HepG2 (cell line): ENCODE data around the gene FBXL7. TPM values are rescaled to one million over a fixed set of nuclear protein-coding genes. Genes with fewer than 3 reads are reported as not detected.
A peak's percentile ranks its signal among the peaks of the same experiment; 100 is the strongest.

Source experiments
- ATAC-seq: fragments of 200-7000 bp; cut with Tn5 transposase; 3 replicates; pipeline ENCODE4 v1.9.1; 2020; ENCODE audit warnings: mild to moderate bottlenecking, moderate library complexity
- BruUV-seq: library from RNA; stranded (reverse); fragments of 400-500 nt; replicated peaks from 2 replicates; lab custom pipeline; 2021; lab: Mats Ljungman, UMichigan
- CTCF ChIA-PET: fragments of 300-600 bp; formaldehyde crosslinking; extraction: SDS; loops from one replicate; lab custom pipeline; 2021; ENCODE audit warnings: low total read pairs, inconsistent platforms, low intra/inter-chr PET ratio; lab: Yijun Ruan, JAX
- POLR2A ChIA-PET: fragments of 350-600 bp; sonication (Branson Sonifier 250); formaldehyde crosslinking; loops from one replicate; lab custom pipeline; 2020; ENCODE audit warnings: antibody characterized with exemption, inconsistent platforms; lab: Yijun Ruan, JAX
- DNase-seq: peaks from one replicate; pipeline ENCODE4 v3.0.0-alpha.2; 2015; ENCODE audit warnings: low spot score
- FAIRE-seq: peaks from 3 replicates; lab custom pipeline; 2011; peaks lifted over from hg19 to GRCh38; lab: Jason Lieb, UNC
- H2AFZ ChIP-seq: one replicate; pipeline ENCODE4 v1.6.1; 2011; ENCODE audit warnings: low read length, inconsistent platforms
- H3K27ac ChIP-seq: fragments of 300-600 bp; 3 replicates; pipeline ENCODE4 v1.8.0; 2011; ENCODE audit warnings: mixed run types, mild to moderate bottlenecking, mixed read lengths, low read length, inconsistent platforms; ENCODE audit not compliant: insufficient read depth; ENCODE audit errors: extremely low read length
- H3K27me3 ChIP-seq, 2 experiments: fragments of 200-600 bp in 1 of 2; 2 replicates in 1 of 2; 3 replicates in 1 of 2; pipeline versions ENCODE4 v1.6.0 to v1.8.0; 2011; ENCODE audit warnings: low read length in 2 of 2, mild to moderate bottlenecking in 2 of 2, moderate library complexity in 2 of 2, inconsistent platforms in 1 of 2; ENCODE audit not compliant: insufficient read depth in 2 of 2, control insufficient read depth in 1 of 2
- H3K36me3 ChIP-seq, 2 experiments: fragments of 200-600 bp in 1 of 2; replicated peaks in 1 of 2; 2 replicates in 1 of 2; 3 replicates in 1 of 2; pipeline versions ENCODE4 v1.5.1 to v1.8.0; 2011; ENCODE audit warnings: low read length in 2 of 2, inconsistent platforms in 1 of 2; ENCODE audit not compliant: insufficient read depth in 2 of 2, control insufficient read depth in 1 of 2
- H3K4me1 ChIP-seq: 2 replicates; pipeline ENCODE4 v1.5.1; 2012; ENCODE audit warnings: low read length, inconsistent platforms; ENCODE audit not compliant: insufficient read depth
- H3K4me2 ChIP-seq: 2 replicates; pipeline ENCODE4 v1.6.0; 2011; ENCODE audit warnings: low read depth, low read length, inconsistent platforms
- H3K4me3 ChIP-seq, 3 experiments: fragments of 200-600 bp in 1 of 3; sonication (generic), shearing (Covaris generic) in 1 of 3; replicated peaks in 1 of 3; 2 replicates each; pipeline ENCODE4 v1.5.1; 2011 to 2016; ENCODE audit warnings: low read length in 3 of 3, inconsistent platforms in 2 of 3, low read depth in 2 of 3, mild to moderate bottlenecking in 2 of 3, control low read depth in 1 of 3, mixed read lengths in 1 of 3; ENCODE audit not compliant: insufficient read depth in 1 of 3
- H3K79me2 ChIP-seq: one replicate; pipeline ENCODE4 v1.6.1; 2011; ENCODE audit warnings: low read length, inconsistent platforms; ENCODE audit not compliant: insufficient read depth
- H3K9ac ChIP-seq: 2 replicates; pipeline ENCODE4 v1.6.0; 2011; ENCODE audit warnings: mild to moderate bottlenecking, low read depth, low read length, inconsistent platforms; ENCODE audit not compliant: insufficient read depth
- H3K9me3 ChIP-seq: 2 replicates; pipeline ENCODE4 v1.5.1; 2012; ENCODE audit warnings: mild to moderate bottlenecking, low read length
- H4K20me1 ChIP-seq: 2 replicates; pipeline ENCODE4 v1.6.0; 2011; ENCODE audit warnings: inconsistent platforms, mild to moderate bottlenecking, low read length, moderate library complexity; ENCODE audit not compliant: insufficient read depth
- MAFF ChIP-seq: IDR thresholded peaks from 2 replicates; pipeline ENCODE4 v1.6.1; 2011; ENCODE audit warnings: low read depth, low read length, improper control_type of control experiment
- MAFK ChIP-seq, 2 experiments: IDR thresholded peaks in 1 of 2; conservative IDR thresholded peaks in 1 of 2; 2 replicates each; pipeline ENCODE4 v1.6.1; 2011; ENCODE audit warnings: improper control_type of control experiment in 2 of 2, low read length in 2 of 2
- MED13 ChIP-seq: sonication (generic); formaldehyde crosslinking; IDR thresholded peaks from 2 replicates; pipeline ENCODE4 v1.5.0; 2020; ENCODE audit warnings: missing genetic modification reagents
- NCOA1 ChIP-seq: sonication (generic); formaldehyde crosslinking; IDR thresholded peaks from 2 replicates; pipeline ENCODE4 v1.9.0; 2021; ENCODE audit warnings: missing genetic modification reagents
- TAF15 ChIP-seq: fragments of 200-400 bp; formaldehyde crosslinking; IDR thresholded peaks from one replicate; pipeline ENCODE4 v1.6.1; 2018; ENCODE audit warnings: mild to moderate bottlenecking, low read depth, low read length; ENCODE audit not compliant: poor library complexity, severe bottlenecking
- TBL1XR1 ChIP-seq: fragments of 150-350 bp; IDR thresholded peaks from 2 replicates; pipeline ENCODE4 v1.6.1; 2014; ENCODE audit warnings: borderline replicate concordance, low read length; ENCODE audit not compliant: partially characterized antibody
- TFDP2 ChIP-seq: sonication (generic); formaldehyde crosslinking; IDR thresholded peaks from 2 replicates; pipeline ENCODE4 v1.4.0; 2020; ENCODE audit warnings: missing genetic modification reagents
- THRA ChIP-seq: sonication (generic); formaldehyde crosslinking; IDR thresholded peaks from 2 replicates; pipeline ENCODE4 v1.4.0; 2020; ENCODE audit warnings: missing genetic modification reagents, borderline replicate concordance
- ZNF781 ChIP-seq: sonication (generic); formaldehyde crosslinking; IDR thresholded peaks from 2 replicates; pipeline ENCODE4 v1.5.1; 2020; ENCODE audit warnings: borderline replicate concordance, mild to moderate bottlenecking, missing genetic modification reagents; ENCODE audit errors: not compliant biosample characterization
- WGBS: methylation state at CpG from one replicate; pipeline ENCODE4 v1.1.6; 2017; ENCODE audit warnings: low lambda C conversion rate; 5-methylcytosine and 5-hydroxymethylcytosine counted together
- in situ Hi-C: cut with HindIII; loops from 2 replicates; pipeline ENCODE4 v1.10.0; 2017; ENCODE audit warnings: low pct_unique_long_range_greater_than_20kb; ENCODE audit not compliant: extremely low pct_ligation_motif_present
- intact Hi-C: fragments of 100-400 bp; cut with micrococcal nuclease; formaldehyde crosslinking; loops from one replicate; pipeline ENCODE4 v1.10.0; 2022; ENCODE audit not compliant: unreplicated experiment
- polyA plus RNA-seq, 8 experiments: library from polyadenylated mRNA; depleted of rRNA in 3 of 8; stranded (reverse) in 7 of 8; unstranded in 1 of 8; fragments of >200 nt; fragmentation: Illumina TruSeq in 4 of 8; extraction: Trizol in 4 of 8; gene quantifications; 2 replicates each; pipeline versions ENCODE4 v1.2.1 to v1.2.3, GENCODE V29; 2011 to 2016; ENCODE audit warnings: low read depth in 4 of 8, missing spikeins in 1 of 8, mixed read lengths in 1 of 8; ENCODE audit not compliant: insufficient read depth in 1 of 8
- total RNA-seq, 5 experiments: library from RNA; depleted of rRNA; stranded (reverse); fragments of >200 nt; fragmentation: Illumina TruSeq; extraction: Trizol; gene quantifications; 2 replicates each; pipeline ENCODE4 v1.2.3, GENCODE V29; 2016; ENCODE audit warnings: low read depth in 1 of 5

The FBXL7 gene
- total and polyA plus RNA-seq, 2 of the 13 experiments (the other 11 are each of a cell fraction or from before 2014, with no cell fraction given): 0.07 TPM; not detected in 1

GRCh38 chr5:15956622-15957021 is 456.6 kb downstream of the FBXL7 start:
- H4K20me1 ChIP-seq: no peaks in the 10 kb centered on the region
- no peaks in the 10 kb centered on the region for H3K79me2 ChIP-seq
- no peaks in the 10 kb centered on the region for H3K4me1 ChIP-seq
- ATAC-seq: no peak
- in situ Hi-C loops: no loop called here
- no peak overlapping the region for H3K27ac ChIP-seq
- no peak overlapping the region for H3K9ac ChIP-seq
- WGBS: 25% methylated on average over 6 of the region's 6 CpGs
- FAIRE-seq: no peak
- CTCF ChIA-PET: no interaction called here
- no TSS peak for BruUV-seq
- H3K36me3 ChIP-seq: no peaks in the 10 kb centered on the region
- no peaks in the 10 kb centered on the region for H3K27me3 ChIP-seq
- no peak for TF ChIP-seq MED13 (CRISPR knock-in tag)
- TF ChIP-seq MAFF: peak; percentile 58
- TF ChIP-seq MAFK (conservative IDR thresholded peaks at IDR 0.05 in 1 of 2, IDR thresholded peaks at IDR 0.05 in 1 of 2; ENCODE audit: low read length in 2 of 2): peak; percentile 60 to 75; a peak in 3 of 4 replicates
- POLR2A ChIA-PET: no interaction called here
- no peak overlapping the region for H2AFZ ChIP-seq
- DNase-seq: no peak
- no peak overlapping the region for H3K4me2 ChIP-seq
- intact Hi-C loops: no loop called here
- H3K4me3 ChIP-seq: no peak overlapping the region
- no peaks in the 10 kb centered on the region for H3K9me3 ChIP-seq

- ChIA-PET CTCF (no interaction called here), POLR2A (no interaction called here)
- Histone ChIP-seq H3K4me1 (no peaks in the 10 kb centered on the region), H2AFZ (no peak overlapping the region), H3K4me3 (no peak overlapping the region), H3K27me3 (no peaks in the 10 kb centered on the region), H3K36me3 (no peaks in the 10 kb centered on the region), H4K20me1 (no peaks in the 10 kb centered on the region), H3K9me3 (no peaks in the 10 kb centered on the region), H3K9ac (no peak overlapping the region), H3K27ac (no peak overlapping the region), H3K4me2 (no peak overlapping the region), H3K79me2 (no peaks in the 10 kb centered on the region)
- intact Hi-C loops: no loop called here
- 17% methylated on average over 5 of the region's 5 CpGs for WGBS
- FAIRE-seq (no peak), ATAC-seq (no peak), DNase-seq (no peak)
- no TSS peak for BruUV-seq
- TF ChIP-seq ZNF781 (CRISPR knock-in tag) (no peak), TBL1XR1 (no peak), THRA (CRISPR knock-in tag) (no peak), TFDP2 (CRISPR knock-in tag) (no peak), TAF15 (no peak), NCOA1 (CRISPR knock-in tag) (no peak)
- in situ Hi-C loops: no loop called here
Measured at GRCh38 chr5:15957124-15957523, 457.1 kb downstream of the FBXL7 start.
